GM12878 (cell line): Measurements from ENCODE around the gene DUSP22. TPM values are rescaled to one million over a fixed set of nuclear protein-coding genes. Genes with fewer than 3 reads are reported as not detected.

Experiments used
- BACH1 ChIP-seq: fragments of 450-650 bp; IDR thresholded peaks from 2 replicates; pipeline ENCODE4 v1.6.1; 2017; ENCODE audit warnings: mild to moderate bottlenecking, borderline replicate concordance
- BCL11A ChIP-seq: IDR thresholded peaks from 2 replicates; pipeline ENCODE4 v1.6.1; 2011; ENCODE audit warnings: low read depth, low read length
- BMI1 ChIP-seq: fragments of 450-650 bp; IDR thresholded peaks from 2 replicates; pipeline ENCODE4 v1.6.1; 2016; ENCODE audit warnings: mild to moderate bottlenecking, moderate library complexity, borderline replicate concordance
- CHD1 ChIP-seq: IDR thresholded peaks from 2 replicates; pipeline ENCODE4 v1.6.1; 2012; ENCODE audit warnings: low read depth, low read length, improper control_type of control experiment
- IKZF2 ChIP-seq, 2 experiments: fragments of 450-650 bp; IDR thresholded peaks; 2 replicates each; pipeline ENCODE4 v1.6.1; 2017; ENCODE audit warnings: mild to moderate bottlenecking in 2 of 2, moderate library complexity in 2 of 2
- IRF5 ChIP-seq: fragments of 450-650 bp; IDR thresholded peaks from 2 replicates; pipeline ENCODE4 v1.6.1; 2017; ENCODE audit warnings: borderline replicate concordance
- JUNB ChIP-seq: IDR thresholded peaks from 2 replicates; pipeline ENCODE4 v1.6.1; 2016; ENCODE audit warnings: antibody characterized with exemption, mild to moderate bottlenecking
- JUND ChIP-seq: IDR thresholded peaks from 2 replicates; pipeline ENCODE4 v1.6.1; 2012; ENCODE audit warnings: low read depth, mild to moderate bottlenecking, low read length, improper control_type of control experiment, moderate library complexity
- KDM1A ChIP-seq: fragments of 200-600 bp; sonication (generic); IDR thresholded peaks from 2 replicates; pipeline ENCODE4 v1.6.1; 2016; ENCODE audit warnings: borderline replicate concordance
- MEF2B ChIP-seq: fragments of 450-650 bp; IDR thresholded peaks from 2 replicates; pipeline ENCODE4 v1.6.1; 2018; ENCODE audit warnings: mild to moderate bottlenecking, moderate library complexity; ENCODE audit not compliant: partially characterized antibody, poor library complexity, severe bottlenecking
- MTA2 ChIP-seq: fragments of 450-650 bp; IDR thresholded peaks from 2 replicates; pipeline ENCODE4 v1.6.1; 2016; ENCODE audit warnings: low read depth, mild to moderate bottlenecking, moderate library complexity
- PAX5 ChIP-seq: IDR thresholded peaks from 2 replicates; pipeline ENCODE4 v1.6.1; 2011; ENCODE audit warnings: low read depth, low read length, borderline replicate concordance
- POLR2AphosphoS5 ChIP-seq: IDR thresholded peaks from 2 replicates; pipeline ENCODE4 v1.6.1; 2011; ENCODE audit warnings: mild to moderate bottlenecking, low read length, inconsistent platforms
- RBBP5 ChIP-seq: fragments of 200-600 bp; sonication (generic); conservative IDR thresholded peaks from 2 replicates; pipeline ENCODE4 v1.6.1; 2016
- RELB ChIP-seq: fragments of 450-650 bp; IDR thresholded peaks from 2 replicates; pipeline ENCODE4 v1.6.1; 2017; ENCODE audit warnings: low read depth, mild to moderate bottlenecking, moderate library complexity
- RFX5 ChIP-seq: IDR thresholded peaks from 2 replicates; pipeline ENCODE4 v1.6.1; 2011; ENCODE audit warnings: low read depth, low read length, improper control_type of control experiment
- STAT3 ChIP-seq: IDR thresholded peaks from 2 replicates; pipeline ENCODE4 v1.6.1; 2011; ENCODE audit warnings: low read depth, low read length, improper control_type of control experiment
- TBL1XR1 ChIP-seq: IDR thresholded peaks from 2 replicates; pipeline ENCODE4 v1.6.1; 2012; ENCODE audit warnings: low read depth, low read length, improper control_type of control experiment
- USF1 ChIP-seq: IDR thresholded peaks from 2 replicates; pipeline ENCODE4 v1.6.1; 2011; ENCODE audit warnings: borderline replicate concordance, low read depth, mild to moderate bottlenecking, moderate library complexity, mixed read lengths, low read length; ENCODE audit not compliant: insufficient read depth; ENCODE audit errors: extremely low read length
- ZNF384 ChIP-seq: IDR thresholded peaks from 2 replicates; pipeline ENCODE4 v1.6.1; 2012; ENCODE audit warnings: low read depth, mild to moderate bottlenecking, low read length, improper control_type of control experiment, borderline replicate concordance
- ZNF687 ChIP-seq: fragments of 450-650 bp; IDR thresholded peaks from 2 replicates; pipeline ENCODE4 v1.6.1; 2017; ENCODE audit warnings: mild to moderate bottlenecking, moderate library complexity
- ZSCAN29 ChIP-seq: fragments of 450-650 bp; IDR thresholded peaks from 2 replicates; pipeline ENCODE4 v1.6.1; 2017; ENCODE audit warnings: mild to moderate bottlenecking, moderate library complexity
- polyA plus RNA-seq, 11 experiments: library from polyadenylated mRNA; depleted of rRNA in 4 of 11; unstranded in 6 of 11; stranded (reverse) in 5 of 11; fragments of >200 nt; fragmentation: Nextera tagmentation in 4 of 11; fragmentation: Illumina TruSeq in 1 of 11; extraction: Ambion mirVana in 4 of 11; extraction: Trizol in 1 of 11; gene quantifications; 1 replicate in 1 of 11; 2 replicates in 10 of 11; pipeline versions ENCODE4 v1.2.1 to v1.2.3, GENCODE V29; 2011 to 2016; ENCODE audit warnings: inconsistent platforms in 2 of 11, missing spikeins in 2 of 11, low read depth in 1 of 11
- total RNA-seq, 4 experiments: library from RNA; depleted of rRNA in 3 of 4; stranded (reverse); fragments of >200 nt in 3 of 4; fragmentation: Illumina TruSeq in 1 of 4; extraction: Trizol in 1 of 4; gene quantifications; 2 replicates each; pipeline versions ENCODE4 v1.2.1 to v1.2.3, GENCODE V29; 2013 to 2021

DUSP22 gene
- total and polyA plus RNA-seq, 10 of the 15 experiments (the other 5 are each of a cell fraction or from before 2014, with no cell fraction given): 78.9 to 156 (median 107) TPM

GRCh38 chr6:389622-390021, 97.3 kb downstream of the DUSP22 start (continued):
- TF ChIP-seq ZNF687 (no peak; the same call in 1 of the 2 replicates), USF1 (no peak), PAX5 (peak; percentile 47; the same call in 1 of the 2 replicates), MEF2B (peak; percentile 27), STAT3 (no peak), CHD1 (no peak), IKZF2 (IDR thresholded peaks at IDR 0.05) (0 out of 4 replicates have a peak, but pooled peaks of 1 of the 2 experiments have one; percentile 39), POLR2AphosphoS5 (peak; percentile 78), BMI1 (no peak), TBL1XR1 (no peak), KDM1A (no peak), BACH1 (peak; percentile 89; the same call in 1 of the 2 replicates), JUNB (peak; percentile 72), IRF5 (no peak), MTA2 (peak; percentile 57; the same call in 1 of the 2 replicates), RFX5 (no peak), JUND (peak; percentile 7; the same call in 1 of the 2 replicates), ZSCAN29 (no peak), ZNF384 (no peak), RBBP5 (no peak), BCL11A (peak; percentile 28; the same call in 1 of the 2 replicates), RELB (peak; percentile 95)
